CD4-positive, alpha-beta T cell treated with Interleukin-12 subunit alpha and Interleukin-12 subunit beta, for 1 hour (primary cell): Measurements from ENCODE around the gene MCUR1.
"Not testable (repeated sequence)": the region's sequence is repeated elsewhere in the genome, so short reads cannot be mapped to it uniquely, and the experiment has no call there.

Experiments
- DNase-seq: peaks from one replicate; pipeline ENCODE4 v3.0.0-alpha.2; 2020

MCUR1 gene, protein sequence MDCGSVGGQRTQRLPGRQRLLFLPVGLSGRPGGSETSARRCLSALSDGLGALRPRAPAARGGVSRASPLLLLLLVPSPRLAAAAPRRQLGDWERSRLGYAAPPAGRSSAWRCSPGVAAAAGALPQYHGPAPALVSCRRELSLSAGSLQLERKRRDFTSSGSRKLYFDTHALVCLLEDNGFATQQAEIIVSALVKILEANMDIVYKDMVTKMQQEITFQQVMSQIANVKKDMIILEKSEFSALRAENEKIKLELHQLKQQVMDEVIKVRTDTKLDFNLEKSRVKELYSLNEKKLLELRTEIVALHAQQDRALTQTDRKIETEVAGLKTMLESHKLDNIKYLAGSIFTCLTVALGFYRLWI

GRCh38 chr6:13814176-13814937 lies at the start of gene MCUR1:
Gene MCUR1 (minus strand): TSS chr6:13814557. CDS start chr6:13814429, 128 bp downstream.
- peak; percentile 84 for DNase-seq

DNA sequence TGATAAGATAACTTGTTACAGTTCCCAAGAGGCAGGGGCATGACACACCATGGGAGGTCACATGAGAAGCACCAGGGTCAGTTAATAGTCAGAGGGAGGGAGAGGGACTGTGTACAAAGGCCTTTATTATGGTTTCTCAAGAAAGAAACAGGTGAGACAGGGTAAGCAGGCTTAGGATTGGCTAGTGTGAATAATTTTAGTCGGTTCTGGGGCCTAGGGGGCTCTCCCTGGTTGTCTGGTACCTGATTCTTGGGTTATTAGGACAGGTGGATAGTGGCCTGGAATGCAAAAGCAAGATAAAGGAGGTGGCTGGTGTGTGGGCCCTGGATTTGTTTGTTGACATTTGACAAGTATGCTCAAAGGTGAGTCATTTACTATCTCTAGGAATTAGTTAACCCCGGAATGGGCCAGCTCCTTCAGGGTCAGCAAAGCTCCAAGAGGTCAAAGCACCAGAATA lies 49.4 kb upstream of the MCUR1 start:
- no peak for DNase-seq

DNA sequence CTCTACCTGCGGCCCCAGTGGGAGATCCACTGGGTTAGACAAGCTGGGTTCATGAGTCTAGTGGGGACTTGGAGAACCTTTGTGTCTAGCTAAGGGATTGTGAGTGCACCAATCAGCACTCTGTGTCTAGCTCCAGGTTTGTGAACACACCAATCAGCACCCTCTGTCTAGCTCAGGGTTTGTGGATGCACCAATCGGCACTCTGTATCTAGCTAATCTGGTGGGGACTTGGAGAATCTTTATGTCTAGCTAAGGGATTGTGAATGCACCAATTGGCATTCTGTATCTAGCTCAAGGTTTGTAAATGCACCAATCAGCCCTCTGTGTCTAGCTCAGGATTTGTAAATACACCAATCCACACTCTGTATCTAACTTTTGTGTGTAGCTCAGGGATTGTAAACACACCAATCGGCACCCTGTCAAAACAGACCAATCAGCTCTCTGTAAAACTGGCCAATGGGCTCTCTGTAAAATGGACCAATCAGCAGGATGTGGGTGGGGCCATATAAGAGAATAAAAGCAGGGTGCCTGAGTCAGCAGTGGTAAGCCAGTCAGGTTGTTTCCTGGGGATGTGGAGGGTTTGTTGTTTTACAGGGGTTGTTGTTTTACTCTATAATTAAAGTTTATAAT lies 46.3 kb upstream of the MCUR1 start:
- not testable (repeated sequence) for DNase-seq

GRCh38 chr6:13859871-13860555 lies 45.7 kb upstream of the MCUR1 start:
- DNase-seq = no peak

DNA sequence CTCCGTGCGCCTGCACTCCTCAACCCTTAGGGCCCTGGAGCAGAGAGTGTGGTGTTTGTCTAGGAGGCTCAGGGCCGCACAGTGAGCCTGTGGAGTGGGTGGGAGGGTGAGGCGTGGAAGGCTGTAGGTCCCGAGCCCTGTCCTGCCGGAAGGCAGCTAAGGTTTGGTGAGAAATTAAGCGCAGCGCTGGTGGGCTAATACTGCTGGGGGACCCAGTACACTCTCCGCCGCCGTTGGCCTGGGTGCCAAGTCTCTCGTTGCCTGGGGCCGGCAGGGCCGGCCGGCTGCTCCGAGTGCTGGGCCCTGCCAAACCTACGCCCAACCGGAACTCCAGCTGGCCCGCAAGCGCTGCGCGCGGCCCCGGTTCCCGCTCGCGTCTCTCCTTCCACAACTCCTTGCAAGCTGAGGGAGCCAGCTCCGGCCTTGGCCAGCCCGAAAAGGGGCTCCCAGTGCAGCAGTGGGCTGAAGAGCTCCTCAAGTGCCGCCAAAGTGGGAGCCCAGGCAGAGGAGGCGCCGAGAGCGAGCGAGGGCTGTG lies 40.4 kb upstream of the MCUR1 start:
- no peak for DNase-seq

DNA sequence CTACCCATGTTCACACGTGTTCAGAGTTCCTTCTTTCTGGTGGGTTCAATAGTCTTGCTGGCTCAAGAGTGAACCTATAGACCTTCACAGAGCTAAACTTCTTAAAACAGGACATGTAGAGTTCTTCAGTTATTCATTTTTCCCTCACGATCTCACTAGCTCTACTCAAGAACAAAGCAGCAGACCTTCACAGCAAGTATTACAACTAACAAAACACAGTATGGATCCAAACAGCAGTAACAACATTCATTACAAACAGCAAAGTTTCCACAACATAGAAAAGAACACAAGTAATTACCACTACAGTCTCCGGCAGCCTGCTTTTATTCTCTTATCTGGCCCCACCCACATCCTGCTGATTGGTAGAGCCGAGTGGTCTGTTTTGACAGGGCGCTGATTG lies 39.5 kb upstream of the MCUR1 start:
- no peak for DNase-seq

DNA sequence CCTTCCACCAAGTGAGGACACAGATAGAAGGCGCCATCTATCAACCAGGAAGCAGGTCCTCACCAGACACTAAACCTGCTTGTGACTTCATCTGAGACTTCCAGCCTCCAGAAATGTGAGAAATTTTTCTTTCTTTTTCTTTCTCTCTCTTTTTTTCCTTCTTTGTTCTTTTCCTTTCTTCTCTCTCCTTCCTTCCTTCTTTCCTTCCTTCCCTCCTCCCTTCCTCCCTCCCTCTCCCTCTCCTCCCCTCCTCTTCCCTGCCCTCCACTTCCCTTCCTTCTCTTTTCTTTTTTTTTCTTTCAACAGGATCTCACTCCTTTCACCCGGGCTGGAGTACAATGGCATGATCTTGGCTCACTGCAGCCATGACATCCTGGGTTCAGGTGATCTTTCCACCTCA lies 37.4 kb upstream of the MCUR1 start:
- no peak for DNase-seq

DNA sequence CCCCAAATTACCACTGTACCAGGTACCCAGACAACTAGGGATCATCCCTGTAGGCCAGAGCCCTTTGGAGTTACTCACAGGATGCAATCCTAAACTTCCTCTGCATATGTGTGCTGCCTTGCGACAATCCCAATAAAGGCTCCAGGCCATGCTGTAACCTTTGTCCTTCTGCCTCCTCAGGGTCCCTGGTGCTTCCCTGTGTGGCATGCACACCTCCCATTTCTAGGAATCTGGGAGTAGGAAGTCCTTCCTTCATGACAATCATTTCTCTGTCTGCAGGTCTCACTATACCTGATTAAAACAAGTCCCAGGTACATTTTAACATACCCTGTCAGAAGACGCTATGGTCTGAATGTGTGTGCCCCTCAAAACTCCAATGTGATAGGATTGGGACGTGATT lies 37.0 kb upstream of the MCUR1 start:
- DNase-seq = no peak

DNA sequence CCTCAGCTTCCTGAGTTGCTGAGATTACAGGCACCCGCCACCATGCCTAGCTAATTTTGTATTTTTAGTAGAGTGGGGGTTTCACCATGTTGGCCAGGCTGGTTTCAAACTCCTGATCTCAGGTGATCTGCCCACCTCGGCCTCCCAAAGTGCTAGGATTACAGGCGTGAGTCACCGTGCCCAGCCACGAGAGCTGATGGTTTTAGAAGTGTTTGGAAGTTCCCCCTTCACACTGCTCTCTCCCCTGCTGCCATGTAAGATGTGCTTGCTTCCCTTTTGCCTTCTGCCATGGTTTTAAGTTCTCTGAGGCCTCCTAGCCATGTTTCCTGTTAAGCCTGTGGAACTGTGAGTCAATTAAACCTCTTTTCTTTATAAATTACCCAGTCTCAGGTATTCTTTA lies 36.3 kb upstream of the MCUR1 start:
- DNase-seq = not testable (repeated sequence)

- no peak for DNase-seq
Observed at GRCh38 chr6:13848522-13849150, 34.3 kb upstream of the MCUR1 start.

DNA sequence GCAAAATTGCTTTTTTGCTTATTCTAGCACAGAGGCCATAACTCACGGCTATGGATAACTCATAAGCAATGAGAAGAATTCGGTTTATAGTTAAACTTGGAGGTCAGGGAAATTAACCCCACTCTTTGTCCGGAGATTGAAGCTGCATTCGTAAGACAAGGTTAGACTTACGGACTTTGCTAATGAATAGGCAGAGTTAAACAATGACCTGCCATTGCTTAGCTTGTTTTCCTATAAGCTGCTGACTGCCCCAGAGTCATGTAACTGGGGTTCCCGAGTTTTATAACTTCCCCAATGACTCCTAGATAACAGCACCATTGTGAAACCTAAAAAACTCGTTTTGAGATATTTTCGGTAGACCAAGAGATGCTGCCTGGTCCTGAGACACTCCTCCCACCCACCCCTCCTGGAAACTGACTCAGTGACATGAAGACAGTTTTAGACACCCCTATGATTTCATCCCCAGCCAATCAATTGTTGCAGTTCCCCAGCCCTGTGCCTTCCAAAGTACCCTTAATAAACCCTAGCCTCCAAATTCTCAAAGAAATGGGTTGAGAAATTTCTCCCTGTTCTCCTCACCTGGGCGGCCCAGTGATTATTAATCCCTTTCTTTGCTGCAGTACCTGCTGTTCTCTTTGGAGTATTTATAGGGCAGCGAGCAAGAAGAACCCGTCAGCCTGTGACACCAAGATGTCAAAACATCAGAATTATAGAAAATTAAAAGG lies 33.1 kb upstream of the MCUR1 start:
- DNase-seq = no peak

DNA sequence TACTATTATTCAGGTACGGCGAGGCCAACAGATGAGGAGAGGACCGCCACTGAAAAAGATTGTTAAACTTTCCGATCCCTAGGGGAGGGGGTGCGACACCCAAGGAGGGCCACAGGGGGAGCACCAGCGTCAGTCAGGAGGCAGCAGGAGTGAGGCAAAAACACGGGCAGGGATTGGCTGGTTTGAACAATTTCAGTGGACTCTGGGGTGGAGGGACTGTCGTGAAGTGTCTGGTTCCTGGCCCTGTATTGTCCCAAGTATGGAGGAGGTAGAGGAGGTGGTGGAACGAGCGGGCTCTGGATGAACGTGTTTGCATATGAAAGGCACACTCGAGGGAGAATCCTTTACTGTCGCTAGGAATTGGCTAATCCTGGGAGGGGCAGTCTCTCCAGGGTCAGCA lies 32.5 kb upstream of the MCUR1 start:
- no peak for DNase-seq

- no peak for DNase-seq
Observed at GRCh38 chr6:13841936-13842335, 27.6 kb upstream of the MCUR1 start.

DNA sequence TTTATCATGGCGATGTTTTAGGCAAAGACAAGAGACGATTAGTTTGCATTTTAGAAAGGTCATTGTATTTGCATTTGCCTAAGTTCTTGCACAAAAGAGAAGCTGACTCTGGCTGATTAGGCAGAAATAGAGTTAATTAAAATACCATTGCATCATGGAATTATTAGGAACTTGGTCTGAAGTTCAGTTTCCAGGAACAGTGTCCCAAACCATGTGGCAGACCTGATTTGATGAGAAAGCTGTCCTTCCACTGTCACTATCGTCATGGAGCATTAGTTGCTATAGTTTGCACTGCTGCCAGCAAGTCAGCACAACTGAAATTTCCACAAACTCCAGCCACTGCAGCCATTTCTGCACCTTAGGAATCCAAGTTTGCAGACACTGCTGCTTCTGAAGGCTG lies 24.3 kb upstream of the MCUR1 start:
- DNase-seq = no peak

- no peak for DNase-seq
Observed at GRCh38 chr6:13836170-13836569, 21.8 kb upstream of the MCUR1 start.

DNA sequence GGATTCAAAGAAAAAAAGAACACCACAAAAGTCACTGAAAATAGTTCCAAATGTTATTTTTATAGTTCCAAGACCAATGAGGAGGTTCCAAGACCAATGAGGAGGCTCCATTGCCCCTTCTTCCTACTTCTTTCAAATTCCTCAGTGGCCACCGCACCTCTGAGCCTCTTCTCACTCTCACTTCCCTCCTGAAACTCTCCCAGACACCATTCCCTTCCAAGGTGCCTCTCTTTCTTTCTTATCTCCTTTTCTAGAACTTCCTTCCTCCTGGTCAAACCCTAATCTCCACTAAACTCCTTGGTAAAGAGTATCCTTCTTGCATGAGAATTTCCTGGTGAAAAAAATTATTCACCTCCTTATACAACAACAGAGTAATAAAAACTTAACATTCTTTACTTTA lies 20.4 kb upstream of the MCUR1 start:
- DNase-seq = no peak

- DNase-seq = not testable (repeated sequence)
Observed at GRCh38 chr6:13834018-13834417, 19.7 kb upstream of the MCUR1 start.

- no peak for DNase-seq
Observed at GRCh38 chr6:13832778-13833177, 18.4 kb upstream of the MCUR1 start.

DNA sequence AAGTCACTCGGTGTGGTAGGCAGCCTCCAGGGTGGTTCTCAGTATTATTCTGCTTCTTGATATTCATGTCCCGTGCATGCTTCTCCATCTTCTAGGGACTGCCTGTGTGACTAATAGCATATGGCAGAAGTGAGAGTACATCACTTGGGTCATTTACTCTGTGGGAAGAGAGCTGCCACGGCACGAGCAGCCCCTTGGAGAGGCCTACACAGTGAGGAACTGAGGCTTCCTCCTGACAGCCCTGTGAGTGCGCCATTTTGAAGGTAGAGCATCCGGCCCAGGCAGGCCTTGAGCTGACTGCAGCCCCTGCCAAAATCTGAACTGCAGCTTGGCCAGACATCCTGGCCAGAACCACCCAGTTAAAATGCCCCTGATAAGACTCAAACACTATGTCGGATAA lies 17.3 kb upstream of the MCUR1 start:
- DNase-seq = no peak

- no peak for DNase-seq
Observed at GRCh38 chr6:13830803-13831202, 16.4 kb upstream of the MCUR1 start.

- not testable (repeated sequence) for DNase-seq
Observed at GRCh38 chr6:13829419-13829818, 15.1 kb upstream of the MCUR1 start.
